ENCODE data around the gene ABCA6.

Gene ABCA6

DNA sequence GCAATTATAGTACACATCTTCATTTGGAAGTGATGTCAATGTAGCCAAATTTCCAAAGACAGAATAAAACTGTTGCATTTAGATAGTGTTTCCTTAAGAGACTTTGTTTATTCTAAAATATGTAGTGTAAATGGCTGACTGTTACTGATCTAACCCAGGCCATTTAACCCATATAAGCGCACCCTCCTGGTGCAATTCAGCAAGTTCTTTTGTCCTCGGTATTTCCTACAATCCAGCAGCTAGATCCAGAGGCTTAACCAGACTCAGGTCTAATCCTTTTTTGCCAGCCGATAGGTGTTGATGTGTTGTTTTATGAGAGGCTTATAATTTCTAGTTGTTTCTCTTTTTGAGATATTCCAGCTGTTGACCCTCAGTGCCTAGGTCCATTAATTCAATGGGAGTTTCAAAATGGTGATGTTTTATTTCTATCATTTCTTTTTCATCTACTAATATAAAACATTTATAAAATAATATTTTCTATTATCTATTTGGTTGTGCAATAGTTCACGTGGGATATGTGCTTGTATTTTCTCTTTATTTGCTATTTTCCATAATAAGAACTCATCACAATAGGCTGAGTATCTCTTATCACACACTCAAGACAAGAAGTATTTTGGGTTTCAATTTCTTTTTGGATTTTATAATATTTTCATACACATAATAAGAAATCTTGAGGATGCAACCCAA is 95.4 kb downstream of the ABCA6 start:
- no peak for DNase-seq

DNA sequence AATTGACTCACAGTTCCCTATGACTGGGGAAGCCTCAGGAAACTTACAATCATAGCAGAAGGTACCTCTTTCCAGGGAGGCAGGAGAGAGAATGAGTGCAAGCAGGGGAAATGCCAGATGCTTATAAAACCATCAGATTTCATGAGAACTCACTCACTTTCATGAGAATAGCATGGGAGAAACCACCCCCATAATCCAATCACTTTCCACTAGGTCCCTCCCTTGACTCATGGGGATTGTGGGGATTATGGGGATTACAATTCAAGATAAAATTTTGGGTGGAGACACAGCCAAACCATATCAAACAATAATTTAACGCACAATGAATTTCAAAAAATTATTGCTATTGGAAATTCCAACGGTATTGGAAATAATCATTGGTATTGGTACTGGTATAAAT is 96.0 kb downstream of the ABCA6 start:
- no peak for DNase-seq

DNA sequence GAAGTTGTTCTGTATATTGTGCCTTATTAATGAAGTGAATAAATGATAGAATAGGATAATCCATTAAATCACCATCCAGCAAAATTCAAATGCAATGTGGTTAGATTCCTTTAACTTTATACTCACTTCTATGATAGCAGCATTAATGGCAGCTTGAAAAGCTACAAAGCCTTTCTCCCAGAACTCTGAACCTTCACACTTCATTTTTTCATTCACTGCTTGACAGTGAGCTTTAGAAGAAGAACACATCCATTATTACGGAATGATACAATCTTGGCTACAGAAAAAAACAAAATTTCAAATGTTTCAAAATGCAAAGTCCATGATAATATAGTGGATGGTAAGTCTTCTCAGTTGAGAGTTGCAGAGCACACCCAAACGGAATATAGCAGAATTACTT is 97.3 kb downstream of the ABCA6 start:
- DNase-seq = no peak

DNA sequence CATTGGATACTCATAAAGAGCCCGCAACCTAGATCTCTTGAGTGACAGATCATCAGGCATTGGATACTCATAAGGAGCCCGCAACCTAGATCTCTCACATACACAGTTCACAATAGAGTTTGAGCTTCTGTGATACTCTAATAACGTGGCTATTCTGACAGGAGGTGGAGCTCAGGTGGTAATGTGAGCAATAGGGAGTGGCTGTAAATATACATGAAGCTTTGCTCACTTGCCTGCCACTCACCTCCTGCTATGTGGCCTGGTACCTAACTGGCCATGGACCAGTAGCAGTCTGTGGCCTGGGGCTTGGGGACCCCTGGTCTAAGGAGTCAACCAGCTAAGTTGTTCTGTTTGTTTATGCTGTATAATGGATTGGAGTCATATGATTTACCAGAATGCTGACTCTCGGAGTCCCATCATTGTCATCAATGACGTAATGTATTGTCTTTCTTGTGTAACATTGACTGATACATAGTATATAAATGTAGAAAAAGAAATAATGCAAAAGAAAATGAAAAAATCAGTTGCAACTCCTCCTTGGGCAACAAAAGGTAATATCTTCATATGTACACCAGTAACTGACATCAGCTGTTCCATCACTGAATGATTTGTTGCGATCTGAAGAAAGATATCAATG is 98.5 kb downstream of the ABCA6 start:
- DNase-seq = no peak

DNA sequence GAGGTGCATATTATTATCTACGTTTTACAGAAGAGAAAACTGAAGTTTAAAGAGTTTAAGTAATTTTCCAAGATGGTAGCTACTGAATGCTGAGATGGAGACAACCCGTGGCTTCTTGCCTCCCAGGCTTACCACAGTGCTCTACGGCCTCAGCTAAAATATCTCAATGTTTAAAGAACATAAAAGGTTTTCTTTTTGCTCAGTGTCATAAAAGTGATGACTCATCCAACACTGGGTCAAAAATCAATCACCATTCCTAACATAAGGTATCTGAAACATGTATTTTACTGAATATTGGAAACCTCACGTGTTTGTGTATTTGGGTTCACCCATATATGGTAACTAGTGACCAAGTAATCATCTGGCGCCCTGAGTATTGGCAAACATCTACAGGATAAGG is 99.4 kb downstream of the ABCA6 start:
- DNase-seq = no peak

DNA sequence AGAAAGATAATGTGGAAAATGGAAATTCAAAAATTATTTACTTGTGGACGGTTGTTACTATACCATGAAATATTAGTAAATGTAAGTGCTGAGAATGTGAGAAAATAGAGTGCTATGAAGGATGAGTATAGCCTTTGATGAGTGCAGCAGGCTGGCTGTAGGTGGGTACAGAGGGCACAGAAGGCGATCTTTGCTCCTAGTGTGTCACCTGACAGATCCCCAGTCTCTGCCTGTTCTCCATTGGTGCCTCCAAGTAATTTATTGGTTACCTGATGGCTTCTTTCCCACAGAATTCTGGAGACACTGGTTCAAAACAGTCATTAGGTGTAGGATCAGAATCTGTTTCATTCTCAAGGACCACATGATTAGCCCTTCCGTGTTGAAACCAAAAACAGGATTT is 109.9 kb downstream of the ABCA6 start:
- no peak for DNase-seq

DNA sequence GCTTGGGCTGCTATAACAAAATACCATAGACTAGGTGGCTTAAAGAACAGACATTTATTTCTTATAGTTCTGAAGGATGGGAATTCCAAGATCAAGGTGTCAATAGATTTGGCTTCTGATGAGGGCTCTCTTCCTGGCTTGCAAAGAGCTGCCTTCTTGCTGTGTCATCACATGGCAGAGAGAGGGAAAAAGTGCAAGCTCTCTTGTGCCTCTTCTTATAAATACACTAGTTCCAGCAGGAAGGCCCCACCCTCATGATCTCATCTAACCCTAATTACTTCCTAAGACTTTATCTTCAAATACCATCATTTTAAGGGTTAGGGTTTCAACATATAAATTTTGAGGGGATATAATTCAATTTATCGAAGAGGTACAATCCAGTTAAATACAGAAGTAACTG is 111.5 kb downstream of the ABCA6 start:
- no peak for DNase-seq
